GM10266 (cell line): ENCODE data around the gene SRL.

Experiments used
- DNase-seq: peaks from one replicate; pipeline ENCODE4 v3.0.0; 2012; ENCODE audit errors: extremely low spot score
- TF ChIP-seq, protein P1 (sequence below): IDR thresholded peaks from 2 replicates; pipeline ENCODE4 v1.5.1; 2012; ENCODE audit warnings: mild to moderate bottlenecking, low read depth; ENCODE audit not compliant: control insufficient read depth, insufficient read depth; ENCODE audit errors: missing control alignments

SRL gene

DNA sequence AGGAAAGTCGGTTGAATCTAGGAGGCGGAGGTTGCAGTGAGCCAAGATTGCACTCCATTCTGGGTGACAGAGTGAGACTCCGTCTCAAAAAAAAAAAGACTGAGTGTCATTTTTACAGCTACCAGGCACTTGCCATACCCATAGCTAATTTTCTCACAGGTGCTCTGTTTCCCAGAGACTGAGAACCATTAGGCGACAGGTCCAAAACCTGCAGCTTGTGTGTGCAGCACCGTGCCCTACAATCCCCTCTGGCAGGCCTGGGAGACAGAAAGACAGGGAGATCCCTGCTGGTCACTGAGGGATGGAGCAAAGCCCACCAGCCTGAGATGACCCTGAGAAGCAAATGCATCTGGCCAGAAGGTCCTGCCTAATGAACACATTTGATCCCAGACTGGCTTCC, 28.2 kb upstream of the SRL start:
- TF ChIP-seq, protein P1, sequence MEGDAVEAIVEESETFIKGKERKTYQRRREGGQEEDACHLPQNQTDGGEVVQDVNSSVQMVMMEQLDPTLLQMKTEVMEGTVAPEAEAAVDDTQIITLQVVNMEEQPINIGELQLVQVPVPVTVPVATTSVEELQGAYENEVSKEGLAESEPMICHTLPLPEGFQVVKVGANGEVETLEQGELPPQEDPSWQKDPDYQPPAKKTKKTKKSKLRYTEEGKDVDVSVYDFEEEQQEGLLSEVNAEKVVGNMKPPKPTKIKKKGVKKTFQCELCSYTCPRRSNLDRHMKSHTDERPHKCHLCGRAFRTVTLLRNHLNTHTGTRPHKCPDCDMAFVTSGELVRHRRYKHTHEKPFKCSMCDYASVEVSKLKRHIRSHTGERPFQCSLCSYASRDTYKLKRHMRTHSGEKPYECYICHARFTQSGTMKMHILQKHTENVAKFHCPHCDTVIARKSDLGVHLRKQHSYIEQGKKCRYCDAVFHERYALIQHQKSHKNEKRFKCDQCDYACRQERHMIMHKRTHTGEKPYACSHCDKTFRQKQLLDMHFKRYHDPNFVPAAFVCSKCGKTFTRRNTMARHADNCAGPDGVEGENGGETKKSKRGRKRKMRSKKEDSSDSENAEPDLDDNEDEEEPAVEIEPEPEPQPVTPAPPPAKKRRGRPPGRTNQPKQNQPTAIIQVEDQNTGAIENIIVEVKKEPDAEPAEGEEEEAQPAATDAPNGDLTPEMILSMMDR: no peak
- no peak for DNase-seq

DNA sequence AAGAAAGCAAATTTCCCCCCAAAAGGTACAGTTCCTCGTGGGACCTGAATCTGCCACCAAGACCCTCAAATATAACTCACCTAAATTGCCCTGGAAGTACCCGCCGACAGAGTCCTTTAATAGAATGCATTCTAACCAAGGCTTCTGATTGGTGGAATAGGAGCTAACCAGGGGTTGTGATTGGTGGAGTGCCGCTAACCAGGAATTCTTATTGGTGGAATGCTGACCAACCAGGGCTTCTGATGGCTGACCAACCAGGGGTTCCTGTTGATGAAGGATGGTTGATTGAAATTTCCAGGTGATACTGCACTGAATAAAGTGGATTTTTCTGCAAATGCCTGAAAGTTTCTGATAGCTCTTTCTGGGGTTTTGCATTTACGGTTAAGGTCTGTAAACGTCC, 24.5 kb upstream of the SRL start:
- no peak for DNase-seq
- TF ChIP-seq, protein P1: no peak

DNA sequence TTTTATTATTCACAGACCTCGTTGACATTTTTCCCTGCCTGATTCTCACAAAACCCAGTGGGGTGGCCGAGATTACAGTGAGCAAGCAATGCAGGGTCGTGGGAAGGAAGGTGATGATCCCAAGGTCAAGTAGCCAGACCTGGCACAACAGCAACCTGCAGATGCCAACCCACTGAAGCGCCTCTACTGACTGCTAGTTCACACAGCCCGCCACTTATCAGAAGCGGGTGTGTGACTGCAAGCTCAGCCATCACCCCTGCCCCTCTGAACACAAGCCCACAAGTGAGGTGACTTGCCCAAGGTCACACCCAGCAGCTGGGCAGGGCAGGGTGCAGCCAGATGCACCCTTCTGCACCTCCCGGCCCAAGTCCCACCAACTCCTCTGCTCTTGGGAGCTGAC, 23.8 kb upstream of the SRL start:
- TF ChIP-seq, protein P1: no peak
- no peak for DNase-seq

DNA sequence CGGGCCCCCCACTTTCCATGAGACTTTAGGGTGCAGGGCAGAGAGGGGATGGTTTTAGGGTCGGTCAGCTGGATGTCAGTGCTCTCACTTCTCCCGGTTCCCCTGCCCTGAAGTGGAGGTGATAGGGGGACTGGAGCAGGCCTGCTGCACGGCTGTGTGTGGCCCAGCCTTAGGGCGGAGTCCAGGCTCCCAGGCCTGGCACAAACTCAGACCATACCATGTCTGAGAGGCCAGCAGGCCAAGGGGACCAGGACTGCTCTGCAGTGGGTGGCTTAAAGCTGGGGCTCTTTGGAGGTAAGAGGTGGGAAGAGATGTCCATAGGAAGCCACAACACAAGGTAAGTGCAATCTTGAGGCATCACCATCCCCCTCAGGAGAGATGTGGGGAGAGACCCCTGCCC, 22.7 kb upstream of the SRL start:
- TF ChIP-seq, protein P1: no peak
- no peak for DNase-seq

DNA sequence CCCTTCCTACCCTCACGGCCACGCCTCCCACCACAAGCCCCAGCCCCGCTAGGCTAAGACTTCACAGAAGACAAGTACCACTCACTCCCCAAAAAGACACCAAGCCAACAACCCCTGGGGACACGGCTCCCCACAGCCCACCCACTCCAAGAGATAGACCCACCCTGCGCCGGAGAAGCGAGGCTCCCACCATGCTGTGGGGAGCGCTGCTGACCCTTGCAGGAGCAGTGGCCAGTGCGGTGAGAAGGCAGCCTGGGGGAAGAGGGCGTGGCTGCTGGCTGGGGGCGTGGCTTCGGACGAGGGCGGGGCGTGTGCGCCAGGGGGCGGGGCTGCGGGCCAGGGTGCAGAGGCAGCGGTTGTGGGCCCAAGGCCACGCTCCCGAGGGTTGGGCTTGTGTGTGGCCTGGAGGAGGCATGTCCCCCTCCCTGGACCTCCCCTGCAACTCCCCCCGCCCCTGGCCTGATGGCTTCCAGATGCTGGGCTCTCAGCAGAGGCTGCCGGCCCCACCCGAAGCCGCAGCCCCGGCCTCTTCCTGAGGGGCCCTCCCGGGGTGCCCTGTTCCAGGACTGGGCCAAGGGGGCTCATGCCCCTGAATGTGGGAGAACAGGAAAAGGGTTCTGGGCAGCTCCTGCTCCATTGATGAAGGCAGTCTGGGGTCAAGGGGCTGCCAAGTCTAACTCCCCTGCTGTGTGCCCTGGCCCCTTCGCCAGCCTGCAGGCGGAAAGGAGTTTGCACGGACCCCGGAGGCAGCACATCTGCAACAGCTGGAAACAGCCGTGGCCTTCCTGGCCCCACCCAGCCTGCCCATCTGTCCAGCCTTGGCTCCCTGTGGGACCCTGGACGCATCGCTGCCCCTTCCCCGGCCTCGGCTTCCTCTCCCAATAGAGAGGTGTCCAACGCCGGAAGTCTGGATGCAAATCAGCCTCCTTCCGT, 21.9 kb upstream of the SRL start:
- DNase-seq: no peak
- TF ChIP-seq, protein P1: no peak

DNA sequence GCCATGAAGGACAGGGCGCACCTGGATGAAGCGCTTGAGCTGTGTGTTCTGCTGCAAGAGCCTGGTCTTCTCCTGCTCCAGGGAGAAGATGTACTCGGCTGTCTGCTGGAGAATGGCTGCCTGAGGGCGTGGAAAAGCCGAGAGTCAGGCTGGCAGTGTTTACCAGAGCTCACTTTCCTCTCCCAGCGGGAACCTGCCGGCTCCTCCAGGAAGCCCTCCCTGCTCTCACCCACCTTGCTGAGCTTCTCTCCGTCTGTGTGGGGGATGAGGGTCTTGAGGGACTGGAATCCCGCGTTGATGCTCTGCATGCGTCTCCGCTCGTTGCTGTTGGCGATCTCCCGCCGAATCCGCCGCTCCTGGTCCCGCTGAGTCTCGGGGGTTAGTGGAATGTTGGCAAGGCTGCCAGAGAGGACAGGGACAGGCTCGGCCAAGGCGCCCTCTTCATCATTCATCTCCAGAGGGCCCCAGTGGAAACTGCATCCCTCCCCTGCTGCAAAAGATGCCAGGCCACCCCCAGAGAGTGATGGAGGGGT, 20.5 kb upstream of the SRL start:
- no peak for DNase-seq
- TF ChIP-seq, protein P1: no peak

DNA sequence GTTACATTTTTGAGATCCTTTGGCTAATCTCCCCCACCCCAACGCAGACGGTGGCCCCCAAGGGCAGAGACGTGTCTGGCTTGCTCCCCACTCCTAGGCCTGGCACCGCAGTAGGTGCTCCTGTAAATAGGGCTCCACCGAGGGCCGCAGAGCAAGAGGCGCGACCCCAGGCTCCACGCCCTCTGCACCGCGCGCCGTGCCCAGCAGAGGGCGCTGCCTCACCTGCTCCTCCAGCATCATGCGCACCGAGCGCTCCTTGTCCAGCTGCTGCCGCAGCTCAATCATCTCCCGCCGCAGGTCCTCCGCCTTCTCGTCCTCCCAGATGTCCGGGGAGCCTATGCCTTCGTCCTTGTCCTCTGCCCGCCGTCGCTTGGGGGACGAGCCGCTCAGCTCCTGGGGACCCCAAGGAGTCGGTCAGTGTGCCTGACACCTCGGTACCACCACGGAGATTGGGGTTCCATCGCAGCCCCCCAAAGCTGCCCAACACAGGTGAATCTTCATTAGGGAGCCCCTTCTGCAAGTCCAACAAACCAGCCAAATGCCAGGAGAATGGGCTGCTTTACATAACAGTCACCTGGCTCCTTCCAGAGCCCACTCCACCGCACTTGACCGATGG, 19.8 kb upstream of the SRL start:
- no peak for DNase-seq
- TF ChIP-seq, protein P1: peak; percentile 59
